T-helper 1 cell treated with Interleukin-12 subunit alpha and Interleukin-12 subunit beta and Interleukin-4 antibody, amounts not matched to agents 30 μg/mL and 1 μg/mL, for 36 hours (primary cell): ENCODE measurements around the gene VOPP1.

Experiments used
- H3K27ac Mint-ChIP-seq: one replicate; pipeline ENCODE4 v1.8.0; 2021; ENCODE audit warnings: mild to moderate bottlenecking, mixed read lengths
- H3K27me3 Mint-ChIP-seq: one replicate; pipeline ENCODE4 v1.8.0; 2021; ENCODE audit warnings: low read depth, mixed read lengths
- H3K36me3 Mint-ChIP-seq: one replicate; pipeline ENCODE4 v1.8.0; 2021; ENCODE audit warnings: low read depth, mixed read lengths
- H3K4me1 Mint-ChIP-seq: one replicate; pipeline ENCODE4 v1.8.0; 2021; ENCODE audit warnings: low read depth, mixed read lengths
- H3K4me3 Mint-ChIP-seq: one replicate; pipeline ENCODE4 v1.8.0; 2021; ENCODE audit warnings: mild to moderate bottlenecking, moderate library complexity, mixed read lengths
- H3K9me3 Mint-ChIP-seq: one replicate; pipeline ENCODE4 v1.8.0; 2021; ENCODE audit warnings: mixed read lengths

The VOPP1 gene

GRCh38 chr7:55534916-55535590 is 37.2 kb downstream of the VOPP1 start:
- Mint-ChIP-seq H3K9me3 (no peaks in the 10 kb centered on the region), H3K4me1 (peaks cover 89% of the 10 kb centered on the region), H3K27ac (peak overlapping the region; percentile 99), H3K4me3 (peak overlapping the region; percentile 77), H3K36me3 (peaks cover 44% of the 10 kb centered on the region), H3K27me3 (no peaks in the 10 kb centered on the region)

GRCh38 chr7:55534262-55534915 is 37.9 kb downstream of the VOPP1 start:
- peak overlapping the region; percentile 99 for H3K27ac Mint-ChIP-seq
- no peaks in the 10 kb centered on the region for H3K9me3 Mint-ChIP-seq
- H3K27me3 Mint-ChIP-seq: no peaks in the 10 kb centered on the region
- H3K4me1 Mint-ChIP-seq: peaks cover 89% of the 10 kb centered on the region
- peak overlapping the region; percentile 77 for H3K4me3 Mint-ChIP-seq
- H3K36me3 Mint-ChIP-seq: peaks cover 48% of the 10 kb centered on the region

GRCh38 chr7:55533729-55534080 is 38.6 kb downstream of the VOPP1 start:
- no peaks in the 10 kb centered on the region for H3K27me3 Mint-ChIP-seq
- H3K27ac Mint-ChIP-seq: peak overlapping the region; percentile 99
- peaks cover 47% of the 10 kb centered on the region for H3K36me3 Mint-ChIP-seq
- H3K4me3 Mint-ChIP-seq: peak overlapping the region; percentile 77
- H3K9me3 Mint-ChIP-seq: no peaks in the 10 kb centered on the region
- peaks cover 86% of the 10 kb centered on the region for H3K4me1 Mint-ChIP-seq

GRCh38 chr7:55533050-55533728 is 39.1 kb downstream of the VOPP1 start:
- peak overlapping the region; percentile 99 for H3K27ac Mint-ChIP-seq
- peak overlapping the region; percentile 77 for H3K4me3 Mint-ChIP-seq
- no peaks in the 10 kb centered on the region for H3K27me3 Mint-ChIP-seq
- no peaks in the 10 kb centered on the region for H3K9me3 Mint-ChIP-seq
- H3K4me1 Mint-ChIP-seq: peaks cover 81% of the 10 kb centered on the region
- H3K36me3 Mint-ChIP-seq: peaks cover 43% of the 10 kb centered on the region

GRCh38 chr7:55532150-55532917 is 40.0 kb downstream of the VOPP1 start:
- Mint-ChIP-seq H3K9me3 (no peaks in the 10 kb centered on the region), H3K4me3 (peak overlapping the region; percentile 77), H3K27me3 (no peaks in the 10 kb centered on the region), H3K27ac (peak overlapping the region; percentile 99), H3K36me3 (peaks cover 37% of the 10 kb centered on the region), H3K4me1 (peaks cover 75% of the 10 kb centered on the region)

- Mint-ChIP-seq H3K36me3 (peaks cover 31% of the 10 kb centered on the region), H3K4me3 (peak overlapping the region; percentile 77), H3K27ac (peak overlapping the region; percentile 99), H3K27me3 (no peaks in the 10 kb centered on the region), H3K4me1 (peaks cover 73% of the 10 kb centered on the region), H3K9me3 (no peaks in the 10 kb centered on the region)
Measured at GRCh38 chr7:55531536-55531935, 40.8 kb downstream of the VOPP1 start.

- Mint-ChIP-seq H3K36me3 (peaks cover 26% of the 10 kb centered on the region), H3K4me3 (no peak overlapping the region), H3K9me3 (no peaks in the 10 kb centered on the region), H3K4me1 (peaks cover 65% of the 10 kb centered on the region), H3K27ac (no peak overlapping the region), H3K27me3 (no peaks in the 10 kb centered on the region)
Measured at GRCh38 chr7:55527307-55527706, 45.0 kb downstream of the VOPP1 start.

GRCh38 chr7:55526770-55527169 is 45.5 kb downstream of the VOPP1 start:
- Mint-ChIP-seq H3K27me3 (no peaks in the 10 kb centered on the region), H3K4me1 (peaks cover 62% of the 10 kb centered on the region), H3K27ac (no peak overlapping the region), H3K4me3 (no peak overlapping the region), H3K9me3 (no peaks in the 10 kb centered on the region), H3K36me3 (peaks cover 23% of the 10 kb centered on the region)

GRCh38 chr7:55526329-55526728 is 46.0 kb downstream of the VOPP1 start:
- Mint-ChIP-seq H3K36me3 (peaks cover 21% of the 10 kb centered on the region), H3K27ac (no peak overlapping the region), H3K4me3 (no peak overlapping the region), H3K4me1 (peaks cover 62% of the 10 kb centered on the region), H3K9me3 (no peaks in the 10 kb centered on the region), H3K27me3 (no peaks in the 10 kb centered on the region)

- H3K9me3 Mint-ChIP-seq: no peaks in the 10 kb centered on the region
- peaks cover 59% of the 10 kb centered on the region for H3K4me1 Mint-ChIP-seq
- H3K27ac Mint-ChIP-seq: peak overlapping the region; percentile 21
- no peak overlapping the region for H3K4me3 Mint-ChIP-seq
- H3K36me3 Mint-ChIP-seq: peaks cover 20% of the 10 kb centered on the region
- H3K27me3 Mint-ChIP-seq: no peaks in the 10 kb centered on the region
Measured at GRCh38 chr7:55524558-55525310, 47.6 kb downstream of the VOPP1 start.

GRCh38 chr7:55523366-55523765 is 48.9 kb downstream of the VOPP1 start:
- H3K9me3 Mint-ChIP-seq: no peaks in the 10 kb centered on the region
- peak overlapping the region; percentile 21 for H3K27ac Mint-ChIP-seq
- H3K4me3 Mint-ChIP-seq: no peak overlapping the region
- H3K36me3 Mint-ChIP-seq: peaks cover 31% of the 10 kb centered on the region
- peaks cover 65% of the 10 kb centered on the region for H3K4me1 Mint-ChIP-seq
- no peaks in the 10 kb centered on the region for H3K27me3 Mint-ChIP-seq

GRCh38 chr7:55521917-55522902 is 50.1 kb downstream of the VOPP1 start:
- no peak overlapping the region for H3K27ac Mint-ChIP-seq
- H3K4me1 Mint-ChIP-seq: peaks cover 74% of the 10 kb centered on the region
- H3K9me3 Mint-ChIP-seq: no peaks in the 10 kb centered on the region
- no peak overlapping the region for H3K4me3 Mint-ChIP-seq
- no peaks in the 10 kb centered on the region for H3K27me3 Mint-ChIP-seq
- H3K36me3 Mint-ChIP-seq: peaks cover 41% of the 10 kb centered on the region

- Mint-ChIP-seq H3K4me3 (no peak overlapping the region), H3K27me3 (no peaks in the 10 kb centered on the region), H3K36me3 (peaks cover 44% of the 10 kb centered on the region), H3K4me1 (peaks cover 73% of the 10 kb centered on the region), H3K27ac (no peak overlapping the region), H3K9me3 (no peaks in the 10 kb centered on the region)
Measured at GRCh38 chr7:55521512-55521911, 50.8 kb downstream of the VOPP1 start.
